HL-60 (cell line): ENCODE data around the gene HNRNPC.
"Not testable (repeated sequence)": the region's sequence is repeated elsewhere in the genome, so short reads cannot be mapped to it uniquely, and the experiment has no call there.

Source experiments
- CTCF ChIP-seq: IDR thresholded peaks from one replicate; pipeline ENCODE4 v1.5.1; 2011; ENCODE audit warnings: low read length, control low read depth, inconsistent platforms; ENCODE audit not compliant: insufficient read depth
- GABPA ChIP-seq: IDR thresholded peaks from 2 replicates; pipeline ENCODE4 v1.6.1; 2012; ENCODE audit warnings: low read depth
- POLR2AphosphoS5 ChIP-seq: IDR thresholded peaks from 2 replicates; pipeline ENCODE4 v1.6.1; 2012; ENCODE audit warnings: low read depth
- SPI1 ChIP-seq: IDR thresholded peaks from 2 replicates; pipeline ENCODE4 v1.6.1; 2012; ENCODE audit warnings: low read depth, mild to moderate bottlenecking, borderline replicate concordance

GRCh38 chr14:21165002-21165605 lies 104.1 kb downstream of the HNRNPC start:
- not testable (repeated sequence) for TF ChIP-seq POLR2AphosphoS5, CTCF, SPI1, GABPA
